Measurements from ENCODE around the gene RANBP3L.
"Not testable (repeated sequence)": the region's sequence is repeated elsewhere in the genome, so short reads cannot be mapped to it uniquely, and the experiment has no call there.

Gene RANBP3L

DNA sequence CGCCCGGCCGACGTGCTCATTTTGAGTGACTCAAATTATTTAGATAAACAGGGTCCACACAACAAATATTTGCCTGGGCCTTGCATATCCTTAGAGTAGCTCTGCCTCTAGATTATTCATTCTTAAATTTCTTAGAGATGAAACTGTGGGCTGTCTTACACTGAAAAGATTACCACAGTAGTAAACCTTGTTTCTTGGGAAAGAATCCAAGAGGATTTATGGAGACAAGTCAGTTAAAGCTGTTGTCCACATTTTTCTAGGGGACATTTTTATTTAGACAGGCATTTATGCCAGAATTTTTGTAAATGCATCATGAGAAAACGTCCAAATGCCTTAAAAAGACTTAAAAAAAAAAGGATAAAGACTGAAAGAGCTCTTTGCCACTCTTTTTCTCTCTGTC, 32.6 kb upstream of the RANBP3L start:
- TF ChIP-seq, protein P1, sequence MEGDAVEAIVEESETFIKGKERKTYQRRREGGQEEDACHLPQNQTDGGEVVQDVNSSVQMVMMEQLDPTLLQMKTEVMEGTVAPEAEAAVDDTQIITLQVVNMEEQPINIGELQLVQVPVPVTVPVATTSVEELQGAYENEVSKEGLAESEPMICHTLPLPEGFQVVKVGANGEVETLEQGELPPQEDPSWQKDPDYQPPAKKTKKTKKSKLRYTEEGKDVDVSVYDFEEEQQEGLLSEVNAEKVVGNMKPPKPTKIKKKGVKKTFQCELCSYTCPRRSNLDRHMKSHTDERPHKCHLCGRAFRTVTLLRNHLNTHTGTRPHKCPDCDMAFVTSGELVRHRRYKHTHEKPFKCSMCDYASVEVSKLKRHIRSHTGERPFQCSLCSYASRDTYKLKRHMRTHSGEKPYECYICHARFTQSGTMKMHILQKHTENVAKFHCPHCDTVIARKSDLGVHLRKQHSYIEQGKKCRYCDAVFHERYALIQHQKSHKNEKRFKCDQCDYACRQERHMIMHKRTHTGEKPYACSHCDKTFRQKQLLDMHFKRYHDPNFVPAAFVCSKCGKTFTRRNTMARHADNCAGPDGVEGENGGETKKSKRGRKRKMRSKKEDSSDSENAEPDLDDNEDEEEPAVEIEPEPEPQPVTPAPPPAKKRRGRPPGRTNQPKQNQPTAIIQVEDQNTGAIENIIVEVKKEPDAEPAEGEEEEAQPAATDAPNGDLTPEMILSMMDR (IDR thresholded peaks at IDR 0.05; ENCODE audit: insufficient read depth, low read length, poor library complexity, severe bottlenecking), result no peak
- Histone ChIP-seq H3K4me3 (replicated peaks; ENCODE audit: low read depth, low read length) (no peak overlapping the region), H3K27me3 (replicated peaks; ENCODE audit: control insufficient read depth, insufficient read depth, low read length) (no peaks in the 10 kb centered on the region), H3K36me3 (ENCODE audit: control insufficient read depth, insufficient read depth, low read length) (no peaks in the 10 kb centered on the region)
- no peak for DNase-seq (ENCODE audit: extremely low read depth, insufficient read length)

DNA sequence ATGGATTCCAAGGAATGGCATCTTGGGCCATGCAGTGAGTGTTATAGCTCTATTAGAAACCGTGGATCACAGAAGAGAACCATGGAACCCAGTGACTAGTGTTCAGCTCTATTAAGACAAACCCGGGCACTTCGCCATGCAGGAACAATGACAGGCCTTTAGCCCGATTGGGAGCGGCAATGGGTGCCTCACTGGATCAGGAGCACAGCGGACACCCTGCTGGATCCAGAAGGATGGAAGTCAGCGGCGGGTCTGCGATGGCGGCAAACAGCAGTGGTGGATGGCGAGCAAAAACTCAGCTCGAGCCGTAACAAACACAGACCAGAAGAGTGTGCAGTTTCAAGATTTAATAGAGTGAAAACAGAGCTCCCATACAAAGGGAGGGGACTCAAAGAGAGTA, 31.0 kb upstream of the RANBP3L start:
- not testable (repeated sequence) for H3K4me3 ChIP-seq (replicated peaks; ENCODE audit: low read depth, low read length); H3K27me3 ChIP-seq (replicated peaks; ENCODE audit: control insufficient read depth, insufficient read depth, low read length); H3K36me3 ChIP-seq (ENCODE audit: control insufficient read depth, insufficient read depth, low read length); DNase-seq (ENCODE audit: extremely low read depth, insufficient read length)

DNA sequence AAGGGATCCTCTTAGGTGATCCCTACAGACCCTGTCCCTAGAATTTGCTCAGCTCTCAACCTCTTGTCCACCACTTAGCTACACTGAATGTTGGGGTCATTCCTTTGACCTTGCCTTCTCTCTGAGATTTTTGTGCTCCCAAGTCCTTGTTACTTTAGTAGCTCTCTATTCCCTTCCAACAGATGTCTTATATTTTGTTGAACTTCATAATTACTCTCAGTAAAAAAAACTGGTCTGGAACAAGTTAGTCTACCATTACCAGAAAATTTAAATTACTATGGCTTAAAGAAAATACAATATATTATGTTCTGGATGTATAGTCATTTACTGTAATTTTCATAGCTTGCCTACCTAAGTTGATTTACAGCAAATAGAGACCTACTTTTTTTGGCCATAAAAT, 23.5 kb upstream of the RANBP3L start:
- Histone ChIP-seq H3K27me3 (replicated peaks; ENCODE audit: control insufficient read depth, insufficient read depth, low read length) (no peaks in the 10 kb centered on the region), H3K4me3 (replicated peaks; ENCODE audit: low read depth, low read length) (no peak overlapping the region), H3K36me3 (ENCODE audit: control insufficient read depth, insufficient read depth, low read length) (no peaks in the 10 kb centered on the region)
- TF ChIP-seq, protein P1 (IDR thresholded peaks at IDR 0.05; ENCODE audit: insufficient read depth, low read length, poor library complexity, severe bottlenecking), result no peak
- DNase-seq (ENCODE audit: extremely low read depth, insufficient read length), result no peak

DNA sequence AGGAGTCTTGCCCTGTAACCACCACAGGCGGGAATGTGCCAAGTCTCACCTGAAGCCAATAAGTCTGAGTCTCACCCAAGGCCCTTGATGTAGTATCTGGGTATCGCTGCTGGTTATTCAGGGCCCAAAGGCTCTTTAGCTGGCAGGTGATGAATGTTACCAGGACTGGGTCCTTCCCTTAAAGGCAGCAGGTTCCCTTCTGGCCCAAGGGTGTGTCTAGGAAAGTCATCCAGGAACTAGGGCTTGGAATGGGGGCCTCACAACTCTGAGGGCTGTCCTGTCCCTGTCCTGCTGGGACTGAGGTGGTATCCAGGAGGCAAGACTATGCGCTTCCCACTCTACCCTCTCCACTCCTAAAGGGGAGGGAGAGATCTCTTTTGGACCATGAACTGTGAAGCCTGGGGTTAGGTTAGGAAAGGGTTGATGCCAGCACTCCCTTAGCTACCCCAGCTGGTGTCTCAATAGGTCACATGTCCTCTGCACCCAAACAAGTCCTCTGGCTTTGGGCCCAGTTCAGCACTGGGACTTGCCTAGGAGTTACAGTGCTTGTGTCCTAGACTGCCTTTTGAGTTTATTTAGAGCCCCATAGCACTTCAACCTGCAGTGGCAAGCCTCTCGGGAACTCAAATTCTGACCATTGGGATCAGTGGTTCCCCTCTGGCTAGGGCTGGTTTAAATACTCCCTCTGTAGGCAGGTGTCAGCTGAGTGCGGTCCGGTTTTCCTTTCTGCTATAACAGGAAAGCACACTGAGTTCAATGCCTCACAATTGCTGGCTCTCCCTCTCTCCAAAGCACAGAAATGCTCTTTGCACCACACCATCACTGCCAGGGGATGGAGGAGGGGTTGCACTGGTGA, 22.5 kb upstream of the RANBP3L start:
- no peaks in the 10 kb centered on the region for H3K27me3 ChIP-seq (replicated peaks; ENCODE audit: control insufficient read depth, insufficient read depth, low read length)
- TF ChIP-seq, protein P1 (IDR thresholded peaks at IDR 0.05; ENCODE audit: insufficient read depth, low read length, poor library complexity, severe bottlenecking), result no peak
- DNase-seq (ENCODE audit: extremely low read depth, insufficient read length), result no peak
- H3K4me3 ChIP-seq (replicated peaks; ENCODE audit: low read depth, low read length), result no peak overlapping the region
- no peaks in the 10 kb centered on the region for H3K36me3 ChIP-seq (ENCODE audit: control insufficient read depth, insufficient read depth, low read length)

DNA sequence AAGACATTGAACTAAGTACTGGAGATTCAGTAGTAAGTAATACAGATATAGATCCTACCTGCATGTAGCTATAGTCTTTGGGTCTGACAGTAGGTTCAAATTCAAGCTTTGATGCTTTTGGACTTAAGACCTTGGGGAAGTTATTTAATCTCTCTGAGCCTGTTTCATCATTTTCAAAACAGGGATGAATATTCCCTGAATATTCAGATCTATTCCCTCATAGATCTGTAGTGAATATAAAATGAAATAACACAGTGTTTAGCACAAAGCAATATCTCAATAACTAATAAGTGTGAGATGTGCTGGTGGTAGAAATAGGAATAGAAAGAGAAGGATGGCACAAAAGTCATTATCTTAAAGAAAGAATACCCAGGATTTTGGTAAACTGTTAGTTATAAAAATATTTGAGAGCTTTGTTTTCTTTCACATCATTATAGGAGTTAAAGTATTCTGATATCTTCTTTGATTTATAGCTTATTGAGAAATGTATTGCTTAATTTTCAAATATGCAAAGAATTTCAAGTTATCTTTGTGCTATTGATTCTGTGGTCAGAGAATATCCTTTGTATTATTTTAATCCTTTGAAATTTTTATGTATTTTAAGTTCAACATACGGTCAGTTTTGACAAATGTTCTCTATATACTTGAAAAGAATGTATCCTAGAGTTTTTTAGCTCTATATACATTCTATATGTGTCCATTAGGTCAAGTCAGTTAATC, 11.4 kb upstream of the RANBP3L start:
- no peaks in the 10 kb centered on the region for H3K36me3 ChIP-seq (ENCODE audit: control insufficient read depth, insufficient read depth, low read length)
- TF ChIP-seq, protein P1 (IDR thresholded peaks at IDR 0.05; ENCODE audit: insufficient read depth, low read length, poor library complexity, severe bottlenecking), result no peak
- no peak overlapping the region for H3K4me3 ChIP-seq (replicated peaks; ENCODE audit: low read depth, low read length)
- no peaks in the 10 kb centered on the region for H3K27me3 ChIP-seq (replicated peaks; ENCODE audit: control insufficient read depth, insufficient read depth, low read length)
- no peak for DNase-seq (ENCODE audit: extremely low read depth, insufficient read length)

DNA sequence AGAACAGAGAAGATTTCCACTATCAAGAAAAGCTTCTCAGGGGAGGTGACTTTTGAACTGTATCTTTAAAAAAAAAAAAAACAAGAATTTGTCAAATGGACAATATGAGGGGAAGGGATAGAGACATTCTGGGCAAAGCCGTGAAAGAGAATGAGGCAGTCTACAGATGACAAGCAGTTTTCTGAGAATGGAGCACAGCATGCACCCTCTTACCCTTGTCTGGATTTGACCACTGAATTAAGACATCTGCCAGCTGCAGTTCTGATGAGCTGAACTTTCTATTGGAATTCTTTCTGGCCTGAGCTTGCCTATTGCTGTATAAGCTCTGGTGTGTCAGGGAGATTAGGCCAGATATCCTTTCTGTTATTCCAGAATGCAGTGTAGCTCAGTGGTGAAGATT, 10.3 kb upstream of the RANBP3L start:
- Histone ChIP-seq H3K4me3 (replicated peaks; ENCODE audit: low read depth, low read length) (no peak overlapping the region), H3K36me3 (ENCODE audit: control insufficient read depth, insufficient read depth, low read length) (no peaks in the 10 kb centered on the region), H3K27me3 (replicated peaks; ENCODE audit: control insufficient read depth, insufficient read depth, low read length) (no peaks in the 10 kb centered on the region)
- DNase-seq (ENCODE audit: extremely low read depth, insufficient read length), result no peak
- TF ChIP-seq, protein P1 (IDR thresholded peaks at IDR 0.05; ENCODE audit: insufficient read depth, low read length, poor library complexity, severe bottlenecking), result no peak
